ENCODE results near the gene CFP. TPM values are rescaled to one million over a fixed set of nuclear protein-coding genes. Genes with fewer than 3 reads are reported as not detected.

Gene CFP
- polyA plus RNA-seq, 1 donor from 2014 or later, result 4.8 TPM

DNA sequence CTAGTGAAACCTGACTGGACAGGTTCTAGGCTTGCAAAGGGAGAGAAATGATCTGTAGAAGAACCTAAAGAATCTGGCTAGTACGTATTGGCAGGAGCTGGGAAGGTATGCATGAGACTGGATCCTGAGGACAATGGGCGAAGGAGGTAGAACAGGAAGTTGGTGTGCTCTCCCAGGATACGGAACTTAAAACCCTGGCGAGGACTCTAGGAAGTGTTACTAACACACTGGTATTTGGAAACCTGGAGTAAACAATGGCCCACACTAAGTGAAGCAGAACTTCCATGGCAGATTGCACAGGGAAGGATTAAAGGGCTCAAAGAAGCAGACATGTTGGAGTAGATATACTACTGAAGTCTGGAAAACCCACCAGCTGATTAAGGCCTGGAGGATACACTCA lies 19.2 kb downstream of the CFP start:
- Histone ChIP-seq H3K27me3 (ENCODE audit: insufficient read depth, low read depth, low read length) (no peaks in the 10 kb centered on the region), H3K9ac (ENCODE audit: low read length) (no peak overlapping the region), H2AFZ (ENCODE audit: low read depth, low read length) (no peak overlapping the region), H3F3A (ENCODE audit: insufficient read depth, low read length, poor library complexity, severe bottlenecking) (no peaks in the 10 kb centered on the region), H3K9me3 (ENCODE audit: low read length) (no peaks in the 10 kb centered on the region), H3K4me2 (ENCODE audit: low read length) (no peak overlapping the region), H4K20me1 (ENCODE audit: insufficient read depth) (no peaks in the 10 kb centered on the region), H3K79me2 (replicated peaks; ENCODE audit: insufficient read depth, low read length) (no peaks in the 10 kb centered on the region), H3K36me3 (ENCODE audit: insufficient read depth, low read length) (no peaks in the 10 kb centered on the region), H3K9me2 (ENCODE audit: insufficient read depth, low read length) (no peaks in the 10 kb centered on the region), H3K27ac (ENCODE audit: low read length) (no peak overlapping the region), H3K4me3 (ENCODE audit: low read length) (no peak overlapping the region)
- TF ChIP-seq RAD21 (conservative IDR thresholded peaks at IDR 0.05) (no peak), TAF1 (IDR thresholded peaks at IDR 0.05; ENCODE audit: low read depth) (no peak), EZH2 (IDR thresholded peaks at IDR 0.05; ENCODE audit: borderline replicate concordance, insufficient read depth, low read length, poor library complexity, severe bottlenecking) (no peak), EP300 (conservative IDR thresholded peaks at IDR 0.05; ENCODE audit: poor library complexity, severe bottlenecking) (no peak), MXI1 (conservative IDR thresholded peaks at IDR 0.05; ENCODE audit: poor library complexity, severe bottlenecking) (no peak), POLR2AphosphoS5 (IDR thresholded peaks at IDR 0.05) (no peak), SMC3 (conservative IDR thresholded peaks at IDR 0.05; ENCODE audit: poor library complexity) (no peak)
- TF ChIP-seq, protein P1, sequence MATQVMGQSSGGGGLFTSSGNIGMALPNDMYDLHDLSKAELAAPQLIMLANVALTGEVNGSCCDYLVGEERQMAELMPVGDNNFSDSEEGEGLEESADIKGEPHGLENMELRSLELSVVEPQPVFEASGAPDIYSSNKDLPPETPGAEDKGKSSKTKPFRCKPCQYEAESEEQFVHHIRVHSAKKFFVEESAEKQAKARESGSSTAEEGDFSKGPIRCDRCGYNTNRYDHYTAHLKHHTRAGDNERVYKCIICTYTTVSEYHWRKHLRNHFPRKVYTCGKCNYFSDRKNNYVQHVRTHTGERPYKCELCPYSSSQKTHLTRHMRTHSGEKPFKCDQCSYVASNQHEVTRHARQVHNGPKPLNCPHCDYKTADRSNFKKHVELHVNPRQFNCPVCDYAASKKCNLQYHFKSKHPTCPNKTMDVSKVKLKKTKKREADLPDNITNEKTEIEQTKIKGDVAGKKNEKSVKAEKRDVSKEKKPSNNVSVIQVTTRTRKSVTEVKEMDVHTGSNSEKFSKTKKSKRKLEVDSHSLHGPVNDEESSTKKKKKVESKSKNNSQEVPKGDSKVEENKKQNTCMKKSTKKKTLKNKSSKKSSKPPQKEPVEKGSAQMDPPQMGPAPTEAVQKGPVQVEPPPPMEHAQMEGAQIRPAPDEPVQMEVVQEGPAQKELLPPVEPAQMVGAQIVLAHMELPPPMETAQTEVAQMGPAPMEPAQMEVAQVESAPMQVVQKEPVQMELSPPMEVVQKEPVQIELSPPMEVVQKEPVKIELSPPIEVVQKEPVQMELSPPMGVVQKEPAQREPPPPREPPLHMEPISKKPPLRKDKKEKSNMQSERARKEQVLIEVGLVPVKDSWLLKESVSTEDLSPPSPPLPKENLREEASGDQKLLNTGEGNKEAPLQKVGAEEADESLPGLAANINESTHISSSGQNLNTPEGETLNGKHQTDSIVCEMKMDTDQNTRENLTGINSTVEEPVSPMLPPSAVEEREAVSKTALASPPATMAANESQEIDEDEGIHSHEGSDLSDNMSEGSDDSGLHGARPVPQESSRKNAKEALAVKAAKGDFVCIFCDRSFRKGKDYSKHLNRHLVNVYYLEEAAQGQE (IDR thresholded peaks at IDR 0.05; ENCODE audit: borderline replicate concordance), result no peak
- TF ChIP-seq, protein P2, sequence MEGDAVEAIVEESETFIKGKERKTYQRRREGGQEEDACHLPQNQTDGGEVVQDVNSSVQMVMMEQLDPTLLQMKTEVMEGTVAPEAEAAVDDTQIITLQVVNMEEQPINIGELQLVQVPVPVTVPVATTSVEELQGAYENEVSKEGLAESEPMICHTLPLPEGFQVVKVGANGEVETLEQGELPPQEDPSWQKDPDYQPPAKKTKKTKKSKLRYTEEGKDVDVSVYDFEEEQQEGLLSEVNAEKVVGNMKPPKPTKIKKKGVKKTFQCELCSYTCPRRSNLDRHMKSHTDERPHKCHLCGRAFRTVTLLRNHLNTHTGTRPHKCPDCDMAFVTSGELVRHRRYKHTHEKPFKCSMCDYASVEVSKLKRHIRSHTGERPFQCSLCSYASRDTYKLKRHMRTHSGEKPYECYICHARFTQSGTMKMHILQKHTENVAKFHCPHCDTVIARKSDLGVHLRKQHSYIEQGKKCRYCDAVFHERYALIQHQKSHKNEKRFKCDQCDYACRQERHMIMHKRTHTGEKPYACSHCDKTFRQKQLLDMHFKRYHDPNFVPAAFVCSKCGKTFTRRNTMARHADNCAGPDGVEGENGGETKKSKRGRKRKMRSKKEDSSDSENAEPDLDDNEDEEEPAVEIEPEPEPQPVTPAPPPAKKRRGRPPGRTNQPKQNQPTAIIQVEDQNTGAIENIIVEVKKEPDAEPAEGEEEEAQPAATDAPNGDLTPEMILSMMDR (IDR thresholded peaks at IDR 0.05; ENCODE audit: poor library complexity, severe bottlenecking), result no peak

- no peaks in the 10 kb centered on the region for H3F3A ChIP-seq (ENCODE audit: insufficient read depth, low read length, poor library complexity, severe bottlenecking)
- H3K36me3 ChIP-seq (ENCODE audit: insufficient read depth, low read length), result no peaks in the 10 kb centered on the region
- H2AFZ ChIP-seq (ENCODE audit: low read depth, low read length), result no peak overlapping the region
- H4K20me1 ChIP-seq (ENCODE audit: insufficient read depth), result no peaks in the 10 kb centered on the region
- no peak overlapping the region for H3K9ac ChIP-seq (ENCODE audit: low read length)
- no peaks in the 10 kb centered on the region for H3K9me3 ChIP-seq (ENCODE audit: low read length)
- no peak for TF ChIP-seq RAD21 (conservative IDR thresholded peaks at IDR 0.05)
- H3K27ac ChIP-seq (ENCODE audit: low read length), result no peak overlapping the region
- no peak overlapping the region for H3K4me2 ChIP-seq (ENCODE audit: low read length)
- H3K79me2 ChIP-seq (replicated peaks; ENCODE audit: insufficient read depth, low read length), result no peaks in the 10 kb centered on the region
- no peaks in the 10 kb centered on the region for H3K27me3 ChIP-seq (ENCODE audit: insufficient read depth, low read depth, low read length)
- H3K9me2 ChIP-seq (ENCODE audit: insufficient read depth, low read length), result no peaks in the 10 kb centered on the region
- H3K4me3 ChIP-seq (ENCODE audit: low read length), result no peak overlapping the region
Observed at GRCh38 chrX:47608130-47608810, 21.5 kb downstream of the CFP start.
